Measurements from ENCODE around the gene GMDS. TPM values are rescaled to one million over a fixed set of nuclear protein-coding genes. Genes with fewer than 3 reads are reported as not detected.

GMDS gene
- total and polyA plus RNA-seq, 2 donors (not counting 3 experiments of a cell fraction or from before 2014, with no cell fraction given) = 9.8 to 23.5 TPM

DNA sequence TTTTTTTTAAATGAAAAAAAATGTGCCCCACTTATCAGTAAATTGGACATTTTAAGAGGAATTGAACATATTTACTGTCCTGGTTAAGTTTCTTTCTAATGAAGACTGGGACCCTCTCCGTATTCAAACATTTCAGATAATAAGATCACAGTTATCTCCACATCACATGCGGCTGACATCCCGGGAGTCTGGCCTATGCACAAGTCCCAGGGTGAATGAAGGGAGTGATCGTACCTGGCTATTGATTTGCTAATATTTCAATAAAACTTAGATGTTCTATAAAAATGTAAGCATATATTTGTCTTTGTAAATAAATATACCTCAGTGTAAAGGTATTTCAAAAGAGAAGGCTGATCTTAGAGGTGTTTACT lies 577.6 kb downstream of the GMDS start:
- TF ChIP-seq, protein P1, sequence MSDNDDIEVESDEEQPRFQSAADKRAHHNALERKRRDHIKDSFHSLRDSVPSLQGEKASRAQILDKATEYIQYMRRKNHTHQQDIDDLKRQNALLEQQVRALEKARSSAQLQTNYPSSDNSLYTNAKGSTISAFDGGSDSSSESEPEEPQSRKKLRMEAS (IDR thresholded peaks at IDR 0.05; ENCODE audit: insufficient read depth, insufficient read length) = no peak
- TF ChIP-seq FOS (IDR thresholded peaks at IDR 0.05; ENCODE audit: borderline replicate concordance, insufficient read depth, low read length) (no peak), JUN (IDR thresholded peaks at IDR 0.05; ENCODE audit: borderline replicate concordance, insufficient read depth, insufficient read length, low read depth) (no peak), GATA2 (IDR thresholded peaks at IDR 0.05; ENCODE audit: insufficient read depth, insufficient read length, low read depth, low read length) (no peak), MYC (IDR thresholded peaks at IDR 0.05; ENCODE audit: low read depth, low read length) (no peak), EZH2 (IDR thresholded peaks at IDR 0.05; ENCODE audit: borderline replicate concordance, low read depth, low read length, severe bottlenecking) (no peak), POLR2AphosphoS5 (IDR thresholded peaks at IDR 0.05; ENCODE audit: insufficient read depth, low read depth, low read length) (no peak), POLR2A (IDR thresholded peaks at IDR 0.05; ENCODE audit: low read depth, low read length) (no peak)
- TF ChIP-seq, protein P2, sequence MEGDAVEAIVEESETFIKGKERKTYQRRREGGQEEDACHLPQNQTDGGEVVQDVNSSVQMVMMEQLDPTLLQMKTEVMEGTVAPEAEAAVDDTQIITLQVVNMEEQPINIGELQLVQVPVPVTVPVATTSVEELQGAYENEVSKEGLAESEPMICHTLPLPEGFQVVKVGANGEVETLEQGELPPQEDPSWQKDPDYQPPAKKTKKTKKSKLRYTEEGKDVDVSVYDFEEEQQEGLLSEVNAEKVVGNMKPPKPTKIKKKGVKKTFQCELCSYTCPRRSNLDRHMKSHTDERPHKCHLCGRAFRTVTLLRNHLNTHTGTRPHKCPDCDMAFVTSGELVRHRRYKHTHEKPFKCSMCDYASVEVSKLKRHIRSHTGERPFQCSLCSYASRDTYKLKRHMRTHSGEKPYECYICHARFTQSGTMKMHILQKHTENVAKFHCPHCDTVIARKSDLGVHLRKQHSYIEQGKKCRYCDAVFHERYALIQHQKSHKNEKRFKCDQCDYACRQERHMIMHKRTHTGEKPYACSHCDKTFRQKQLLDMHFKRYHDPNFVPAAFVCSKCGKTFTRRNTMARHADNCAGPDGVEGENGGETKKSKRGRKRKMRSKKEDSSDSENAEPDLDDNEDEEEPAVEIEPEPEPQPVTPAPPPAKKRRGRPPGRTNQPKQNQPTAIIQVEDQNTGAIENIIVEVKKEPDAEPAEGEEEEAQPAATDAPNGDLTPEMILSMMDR (IDR thresholded peaks at IDR 0.05; ENCODE audit: extremely low read depth in 1 of 2, insufficient read depth in 1 of 2, low read depth in 1 of 2, low read length in 2 of 2) = no peak
- ChIA-PET CTCF (interaction anchor here (1.4 kb wide), 1 partner anchor 19 kb away, joined by 8 read pairs; no protein-coding TSS in a partner anchor), POLR2A (no interaction called here)
- intact Hi-C loops (cut with micrococcal nuclease) = no loop called here
- Histone ChIP-seq H3K9ac (replicated peaks; ENCODE audit: extremely low read depth, insufficient read depth, low read length) (no peak overlapping the region), H3K79me2 (ENCODE audit: control insufficient read depth, insufficient read depth, low read length) (no peaks in the 10 kb centered on the region), H3K4me2 (ENCODE audit: insufficient read depth, low read length) (no peak overlapping the region), H2AFZ (ENCODE audit: low read depth, low read length) (no peak overlapping the region), H3K27me3 (ENCODE audit: control insufficient read depth in 2 of 2, insufficient read depth in 2 of 2, low read length in 2 of 2) (no peaks in the 10 kb centered on the region), H4K20me1 (replicated peaks; ENCODE audit: control insufficient read depth, extremely low read depth, insufficient read depth, low read length) (no peaks in the 10 kb centered on the region), H3K9me3 (replicated peaks; ENCODE audit: control insufficient read depth, insufficient read depth, low read length) (no peaks in the 10 kb centered on the region), H3K4me1 (ENCODE audit: control insufficient read depth, extremely low read depth, insufficient read depth, low read length) (no peaks in the 10 kb centered on the region), H3K4me3 (replicated peaks in 1 of 3; ENCODE audit: insufficient read depth in 1 of 3, low read depth in 1 of 3, low read length in 3 of 3) (no peak overlapping the region), H3K9me1 (replicated peaks; ENCODE audit: control insufficient read depth, extremely low read depth, insufficient read depth, low read length) (no peaks in the 10 kb centered on the region), H3K27ac (ENCODE audit: insufficient read depth, low read depth, low read length) (no peak overlapping the region), H3K36me3 (ENCODE audit: control insufficient read depth in 2 of 2, extremely low read depth in 1 of 2, insufficient read depth in 2 of 2, low read length in 2 of 2) (no peaks in the 10 kb centered on the region)
- no peak for DNase-seq (ENCODE audit: low read depth, low spot score)
- dilution Hi-C loops (cut with MboI; ENCODE audit: extremely low pct_ligation_motif_present, low sequenced_read_pairs) = no loop called here
- FAIRE-seq = no peak
- no TSS peak for BruUV-seq (replicated peaks)

All from endothelial cell of umbilical vein (primary cell).